IMR-90 (cell line): ENCODE measurements around the gene SPTLC2. TPM values are rescaled to one million over a fixed set of nuclear protein-coding genes. Genes with fewer than 3 reads are reported as not detected.
A peak's percentile ranks its signal among the peaks of the same experiment; 100 is the strongest.
"Not testable (repeated sequence)": the region's sequence is repeated elsewhere in the genome, so short reads cannot be mapped to it uniquely, and the experiment has no call there.

Experiments
- ATAC-seq: fragments of 200-7000 bp; cut with Tn5 transposase; 2 replicates; pipeline ENCODE4 v1.9.1; 2020; ENCODE audit warnings: low read depth, mild to moderate bottlenecking, moderate library complexity
- BruUV-seq: library from RNA; stranded (reverse); fragments of 400-500 nt; replicated peaks from 2 replicates; lab custom pipeline; 2021; lab: Mats Ljungman, UMichigan
- CTCF ChIA-PET: fragments of 300-600 bp; formaldehyde crosslinking; extraction: SDS; loops from one replicate; lab custom pipeline; 2021; ENCODE audit warnings: antibody characterized with exemption; lab: Yijun Ruan, JAX
- POLR2A ChIA-PET: fragments of 300-600 bp; sonication (Branson Sonifier 250); formaldehyde crosslinking; loops from one replicate; lab custom pipeline; 2022; ENCODE audit warnings: antibody characterized with exemption; ENCODE audit not compliant: unreplicated experiment; lab: Charles Lee
- DNase-seq: peaks from one replicate; pipeline ENCODE4 v3.0.0; 2013
- H2AFZ ChIP-seq: replicated peaks from 2 replicates; pipeline ENCODE3; 2013; ENCODE audit warnings: low read length, mild to moderate bottlenecking; ENCODE audit not compliant: poor library complexity
- H2AK5ac ChIP-seq: 2 replicates; pipeline ENCODE4 v1.6.1; 2013; ENCODE audit warnings: low read depth, low read length, inconsistent platforms
- H2AK9ac ChIP-seq: replicated peaks from 2 replicates; pipeline ENCODE3; 2013; ENCODE audit warnings: mild to moderate bottlenecking, low read depth, low read length, moderate library complexity; ENCODE audit not compliant: poor library complexity
- H2BK120ac ChIP-seq: 2 replicates; pipeline ENCODE4 v1.6.1; 2013; ENCODE audit warnings: low read depth, low read length, inconsistent platforms
- H2BK15ac ChIP-seq: 3 replicates; pipeline ENCODE4 v1.6.1; 2013; ENCODE audit warnings: low read depth, low read length, inconsistent platforms
- H2BK20ac ChIP-seq: 2 replicates; pipeline ENCODE4 v1.6.1; 2013; ENCODE audit warnings: low read depth, mild to moderate bottlenecking, inconsistent platforms, low read length, moderate library complexity
- H2BK5ac ChIP-seq: 2 replicates; pipeline ENCODE4 v1.6.1; 2013; ENCODE audit warnings: mild to moderate bottlenecking, low read depth, low read length, inconsistent platforms; ENCODE audit not compliant: poor library complexity, severe bottlenecking
- H3K14ac ChIP-seq: replicated peaks from 2 replicates; pipeline ENCODE4 v1.6.1; 2013; ENCODE audit warnings: low read depth, low read length, inconsistent platforms
- H3K18ac ChIP-seq: 2 replicates; pipeline ENCODE4 v1.6.1; 2013; ENCODE audit warnings: low read depth, low read length, control low read depth
- H3K23ac ChIP-seq: 2 replicates; pipeline ENCODE4 v1.6.1; 2013; ENCODE audit warnings: low read depth, low read length, inconsistent platforms
- H3K27ac ChIP-seq: 2 replicates; pipeline ENCODE4 v1.5.1; 2013; ENCODE audit warnings: mild to moderate bottlenecking, control low read depth, low read length; ENCODE audit not compliant: insufficient read depth
- H3K27me3 ChIP-seq: 2 replicates; pipeline ENCODE4 v1.6.1; 2013; ENCODE audit warnings: low read length; ENCODE audit not compliant: control insufficient read depth, insufficient read depth
- H3K36me3 ChIP-seq: 2 replicates; pipeline ENCODE4 v1.6.1; 2013; ENCODE audit warnings: low read length, mixed read lengths; ENCODE audit not compliant: control insufficient read depth, insufficient read depth
- H3K4ac ChIP-seq: 2 replicates; pipeline ENCODE4 v1.6.1; 2013; ENCODE audit warnings: low read depth, low read length, inconsistent platforms
- H3K4me1 ChIP-seq: 2 replicates; pipeline ENCODE4 v1.6.1; 2013; ENCODE audit warnings: low read length, mixed read lengths; ENCODE audit not compliant: control insufficient read depth, insufficient read depth
- H3K4me2 ChIP-seq: 2 replicates; pipeline ENCODE4 v1.6.1; 2013; ENCODE audit warnings: low read depth, mild to moderate bottlenecking, control low read depth, low read length, moderate library complexity
- H3K4me3 ChIP-seq: 2 replicates; pipeline ENCODE4 v1.5.1; 2013; ENCODE audit warnings: low read depth, mild to moderate bottlenecking, control low read depth, low read length, moderate library complexity; ENCODE audit not compliant: insufficient read depth
- H3K56ac ChIP-seq: 2 replicates; pipeline ENCODE4 v1.6.1; 2013; ENCODE audit warnings: low read length, inconsistent platforms; ENCODE audit not compliant: insufficient read depth; ENCODE audit errors: extremely low read depth
- H3K79me1 ChIP-seq, 2 experiments: 2 replicates each; pipeline ENCODE4 v1.6.1; 2013; ENCODE audit warnings: low read length in 2 of 2, inconsistent platforms in 1 of 2, low read depth in 1 of 2
- H3K9ac ChIP-seq: 2 replicates; pipeline ENCODE4 v1.6.1; 2013; ENCODE audit warnings: low read depth, low read length, control low read depth
- H3K9me1 ChIP-seq: 2 replicates; pipeline ENCODE4 v1.6.1; 2013; ENCODE audit warnings: low read length, inconsistent platforms; ENCODE audit not compliant: insufficient read depth
- H3K9me3 ChIP-seq: 2 replicates; pipeline ENCODE4 v1.6.1; 2013; ENCODE audit warnings: low read length; ENCODE audit not compliant: control insufficient read depth, insufficient read depth
- H4K20me1 ChIP-seq: 2 replicates; pipeline ENCODE4 v1.6.1; 2013; ENCODE audit warnings: low read length, inconsistent platforms; ENCODE audit not compliant: insufficient read depth
- H4K5ac ChIP-seq: 2 replicates; pipeline ENCODE4 v1.6.1; 2013; ENCODE audit warnings: mild to moderate bottlenecking, low read depth, low read length, control low read depth
- H4K8ac ChIP-seq, 2 experiments: 2 replicates each; pipeline ENCODE4 v1.6.1; 2013; ENCODE audit warnings: low read depth in 2 of 2, low read length in 2 of 2, control low read depth in 1 of 2, inconsistent platforms in 1 of 2
- H4K91ac ChIP-seq: 2 replicates; pipeline ENCODE4 v1.6.1; 2013; ENCODE audit warnings: low read depth, low read length, inconsistent platforms; ENCODE audit not compliant: insufficient read depth
- WGBS, 2 experiments: methylation state at CpG; one replicate each; pipeline versions ENCODE4 v1.1.5 to v1.1.7; 2013; ENCODE audit warnings: missing lambda C conversion rate in 2 of 2; ENCODE audit not compliant: insufficient read length in 1 of 2; ENCODE audit errors: extremely low coverage in 2 of 2; 5-methylcytosine and 5-hydroxymethylcytosine counted together
- dilution Hi-C: fragments of 300-500 bp; cut with HindIII; formaldehyde crosslinking; loops from one replicate; pipeline ENCODE4 v1.14.3; 2018; ENCODE audit warnings: low sequenced_read_pairs; ENCODE audit not compliant: unreplicated experiment
- in situ Hi-C: fragments of 300-500 bp; cut with MboI; formaldehyde crosslinking; loops from 3 replicates; pipeline ENCODE4 v1.14.3; 2019; ENCODE audit warnings: low sequenced_read_pairs, inconsistent platforms, mixed read lengths
- intact Hi-C: fragments of 100-400 bp; cut with micrococcal nuclease; formaldehyde crosslinking; loops from 2 replicates; pipeline ENCODE4 v1.10.0; 2022
- polyA plus RNA-seq, 3 experiments: library from polyadenylated mRNA; depleted of rRNA; stranded (reverse); fragments of >200 nt; gene quantifications; 2 replicates each; pipeline ENCODE4 v1.2.3, GENCODE V29; 2012; ENCODE audit warnings: low replicate concordance in 1 of 3
- total RNA-seq: library from RNA; depleted of rRNA; stranded (reverse); fragments of >200 nt; gene quantifications from 2 replicates; pipeline ENCODE4 v1.2.3, GENCODE V29; 2012

The SPTLC2 gene
- total and polyA plus RNA-seq, 2 of the 4 experiments (the other 2 are of a cell fraction), result 22.6 to 68.3 TPM

GRCh38 chr14:77528701-77529100 lies 87.7 kb downstream of the SPTLC2 start:
- H3K36me3 ChIP-seq, POLR2A ChIA-PET, dilution Hi-C loops: not testable (repeated sequence)

More at GRCh38 chr14:77528701-77529100, 87.7 kb downstream of the SPTLC2 start:
- H2AK5ac ChIP-seq, H3K4me3 ChIP-seq, DNase-seq, H4K5ac ChIP-seq, H3K23ac ChIP-seq, H3K14ac ChIP-seq, BruUV-seq, H3K56ac ChIP-seq, H3K18ac ChIP-seq, ATAC-seq, H3K9me1 ChIP-seq, H4K91ac ChIP-seq, in situ Hi-C loops, H2BK5ac ChIP-seq, H3K27me3 ChIP-seq, H3K4ac ChIP-seq, H3K4me1 ChIP-seq, H2AFZ ChIP-seq, H2BK120ac ChIP-seq, H3K4me2 ChIP-seq, H2BK20ac ChIP-seq, intact Hi-C loops, H4K20me1 ChIP-seq, CTCF ChIA-PET, H3K9me3 ChIP-seq, H2AK9ac ChIP-seq, H4K8ac ChIP-seq, H2BK15ac ChIP-seq, H3K9ac ChIP-seq: not testable (repeated sequence)
- peaks cover 8 to 22% of the 10 kb centered on the region in 2 experiments; a peak in 3 of 4 replicates for H3K79me1 ChIP-seq
- H3K27ac ChIP-seq, result peak overlapping the region; percentile 33; the same call in 1 of the 2 replicates
- WGBS, 2 experiments, result no CpG with 5 or more reads among the region's 5 CpGs
